GM19395 (cell line): ENCODE results near the gene PLK3.
"Not testable (repeated sequence)": the region's sequence is repeated elsewhere in the genome, so short reads cannot be mapped to it uniquely, and the experiment has no call there.

ENCODE experiments used
- ATAC-seq: cut with Tn5 transposase; IDR thresholded peaks from one replicate; pipeline ENCODE4 v1.9.1; 2021; ENCODE audit warnings: mild to moderate bottlenecking, moderate library complexity; ENCODE audit not compliant: unreplicated experiment

Gene PLK3

DNA sequence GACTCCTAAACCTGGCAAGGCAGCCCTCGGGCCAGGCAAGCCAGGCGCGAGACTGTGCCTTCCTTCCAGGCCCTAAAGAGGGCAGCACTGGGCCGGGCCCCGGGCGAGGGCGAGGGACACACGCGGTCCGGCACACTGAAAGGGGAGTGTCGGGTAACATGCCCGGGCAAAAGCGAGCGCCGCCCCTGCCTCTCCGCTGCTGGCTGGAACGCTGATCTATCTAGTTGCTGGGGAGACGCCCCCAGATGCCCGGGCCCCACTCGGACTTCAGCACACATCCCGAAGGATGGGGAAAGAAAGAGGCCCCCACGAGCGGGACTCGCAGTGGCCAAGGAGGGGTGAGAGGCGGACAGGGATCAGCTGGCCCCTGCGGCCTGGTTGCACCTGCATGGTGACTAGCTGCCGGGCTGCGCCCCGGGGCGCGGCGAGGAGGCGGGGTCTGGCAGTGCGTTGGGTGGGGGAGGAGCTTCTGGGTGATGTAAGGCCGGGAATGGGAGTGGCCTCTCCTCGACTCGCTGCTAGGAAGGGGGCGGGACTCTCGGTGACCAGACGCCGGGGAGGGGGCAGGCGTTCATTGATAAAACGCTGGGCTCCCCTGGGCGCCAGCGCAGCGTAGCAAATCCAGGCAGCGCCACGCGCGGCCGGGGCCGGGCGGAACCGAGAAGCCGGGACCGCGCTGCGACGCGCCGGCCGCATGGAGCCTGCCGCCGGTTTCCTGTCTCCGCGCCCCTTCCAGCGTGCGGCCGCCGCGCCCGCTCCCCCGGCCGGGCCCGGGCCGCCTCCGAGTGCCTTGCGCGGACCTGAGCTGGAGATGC is at the start of gene PLK3:
TSS of gene PLK3 (plus strand) at position 608 of the 815 bp plus-strand sequence. CDS start at position 695, 87 bp downstream.
- ATAC-seq = peak; percentile 91

DNA sequence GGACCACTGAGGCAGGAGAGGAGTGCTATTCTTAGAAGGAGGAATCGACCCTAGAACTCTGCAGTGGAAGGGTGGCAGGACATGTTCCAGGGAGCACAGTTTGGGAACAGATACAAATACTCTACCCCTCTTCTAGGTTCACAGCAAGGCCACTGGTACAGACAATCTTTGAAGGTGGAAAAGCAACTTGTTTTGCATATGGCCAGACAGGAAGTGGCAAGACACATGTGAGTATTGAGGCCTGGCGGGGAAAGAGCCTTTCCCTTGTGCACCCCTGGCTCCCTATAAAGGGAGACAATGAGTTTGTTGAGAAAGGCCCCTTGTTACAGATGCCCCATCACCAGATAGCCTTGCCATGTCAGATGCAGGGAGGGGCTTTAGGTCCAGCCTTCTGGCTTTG is 42.8 kb upstream of the PLK3 start:
- no peak for ATAC-seq

GRCh38 chr1:44759077-44759476 is 41.1 kb upstream of the PLK3 start:
- ATAC-seq = no peak

DNA sequence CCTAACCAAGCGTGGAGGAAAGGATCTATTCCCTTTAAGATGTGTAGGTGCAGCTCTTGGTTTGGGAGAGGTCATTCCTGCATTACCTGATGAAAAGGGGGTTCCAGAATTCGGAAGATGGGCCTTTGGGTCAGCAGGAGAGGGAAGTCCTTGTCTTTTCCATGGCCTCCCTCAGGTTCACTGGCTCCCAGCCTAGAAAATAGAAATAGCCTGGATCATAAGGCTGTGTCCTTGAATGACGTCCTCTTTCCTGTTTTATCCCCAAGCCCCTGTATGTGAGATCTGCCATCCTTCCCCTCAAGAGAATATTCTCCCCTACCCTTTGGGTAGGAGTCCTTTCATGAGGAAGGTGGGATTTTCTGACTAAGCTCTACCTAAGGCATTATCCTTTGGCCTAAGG is 39.3 kb upstream of the PLK3 start:
- no peak for ATAC-seq

- ATAC-seq = not testable (repeated sequence)
These were observed 33.8 kb upstream of the PLK3 start for GRCh38 chr1:44766421-44766820.

DNA sequence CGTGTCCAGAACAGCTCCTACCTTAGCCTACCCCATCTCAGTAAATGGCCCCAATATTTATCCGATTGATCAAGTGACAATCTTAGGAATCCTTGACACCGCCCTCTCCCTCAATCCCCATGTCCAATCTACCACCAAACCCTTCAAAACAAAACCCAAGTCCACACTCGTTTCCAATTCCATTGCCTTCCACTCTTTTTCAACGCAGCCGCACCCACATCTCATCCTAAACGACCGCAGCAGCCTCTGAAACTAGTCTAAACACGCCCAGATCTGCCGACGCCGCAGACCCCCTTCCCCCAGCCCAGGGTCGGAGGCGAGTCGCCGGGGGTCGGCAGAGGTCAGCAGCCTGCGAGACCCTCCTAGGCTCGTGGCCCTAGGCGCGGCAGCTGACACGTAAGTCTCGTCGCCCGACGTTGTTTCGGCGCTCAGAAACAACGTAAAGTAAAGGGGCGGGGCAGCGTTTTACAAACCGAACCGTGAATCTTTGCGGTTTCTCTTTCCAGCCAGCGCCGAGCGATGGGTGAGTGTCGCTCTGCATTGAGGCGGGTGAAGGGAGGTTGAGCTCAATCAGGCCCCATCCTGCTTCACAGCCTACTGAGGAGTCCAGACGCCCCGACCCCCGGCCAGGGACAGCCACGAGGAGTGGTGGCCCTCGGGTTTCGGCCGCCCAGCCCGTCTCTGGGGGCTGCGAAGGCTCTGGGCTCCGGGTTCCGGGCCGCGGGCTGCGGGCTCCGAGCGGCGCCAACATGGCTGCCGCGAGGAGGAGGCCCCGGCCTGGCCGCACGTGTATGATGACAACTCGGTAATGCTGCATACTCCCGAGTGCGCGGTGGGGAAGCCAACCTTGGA is 24.9 kb upstream of the PLK3 start, which contains the start of gene RPS8:
TSS of gene RPS8 (plus strand) at position 463 of the 852 bp plus-strand sequence. CDS start at position 520, 57 bp downstream.
- peak; percentile 86 for ATAC-seq

GRCh38 chr1:44775930-44776729 is 24.0 kb upstream of the PLK3 start:
- ATAC-seq = peak; percentile 18

GRCh38 chr1:44776730-44777068 is 23.5 kb upstream of the PLK3 start:
- no peak for ATAC-seq

DNA sequence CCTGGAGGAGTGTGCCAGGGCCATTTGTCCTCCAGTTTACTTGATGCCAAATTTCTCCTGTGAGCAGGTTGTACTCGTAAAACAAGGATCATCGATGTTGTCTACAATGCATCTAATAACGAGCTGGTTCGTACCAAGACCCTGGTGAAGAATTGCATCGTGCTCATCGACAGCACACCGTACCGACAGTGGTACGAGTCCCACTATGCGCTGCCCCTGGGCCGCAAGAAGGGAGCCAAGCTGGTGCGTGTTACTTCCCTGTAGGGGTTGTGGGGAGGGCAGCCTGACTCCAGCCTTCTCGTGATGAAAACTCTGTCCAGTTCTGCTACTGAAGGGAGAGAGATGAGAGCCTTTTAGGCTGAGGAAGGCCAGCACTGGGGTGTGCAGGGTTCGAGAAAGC is 22.6 kb upstream of the PLK3 start:
- ATAC-seq = no peak

DNA sequence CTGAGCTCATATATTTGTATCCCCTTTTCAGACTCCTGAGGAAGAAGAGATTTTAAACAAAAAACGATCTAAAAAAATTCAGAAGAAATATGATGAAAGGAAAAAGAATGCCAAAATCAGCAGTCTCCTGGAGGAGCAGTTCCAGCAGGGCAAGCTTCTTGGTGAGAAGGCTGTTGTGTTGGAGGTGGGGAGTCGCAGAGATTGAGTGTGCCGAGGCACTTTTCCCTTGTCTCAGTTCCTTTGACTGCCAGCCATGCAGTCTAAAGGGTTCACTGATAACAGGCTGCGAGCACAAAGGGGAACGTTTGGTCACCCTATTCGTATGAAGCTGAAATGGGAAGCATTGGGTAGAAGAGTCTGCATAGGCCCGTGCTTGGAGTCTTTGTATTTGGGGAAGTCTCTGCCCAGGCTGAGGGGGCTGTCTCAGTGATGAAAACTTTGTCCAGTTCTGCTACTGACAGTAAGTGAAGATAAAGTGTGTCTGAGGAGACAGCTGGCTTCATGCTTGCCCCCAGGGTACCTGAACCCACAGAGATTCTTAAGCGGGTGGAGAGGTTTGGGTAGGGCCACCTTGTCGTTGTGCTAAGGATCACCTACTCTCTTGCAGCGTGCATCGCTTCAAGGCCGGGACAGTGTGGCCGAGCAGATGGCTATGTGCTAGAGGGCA is 22.1 kb upstream of the PLK3 start:
- ATAC-seq = no peak

DNA sequence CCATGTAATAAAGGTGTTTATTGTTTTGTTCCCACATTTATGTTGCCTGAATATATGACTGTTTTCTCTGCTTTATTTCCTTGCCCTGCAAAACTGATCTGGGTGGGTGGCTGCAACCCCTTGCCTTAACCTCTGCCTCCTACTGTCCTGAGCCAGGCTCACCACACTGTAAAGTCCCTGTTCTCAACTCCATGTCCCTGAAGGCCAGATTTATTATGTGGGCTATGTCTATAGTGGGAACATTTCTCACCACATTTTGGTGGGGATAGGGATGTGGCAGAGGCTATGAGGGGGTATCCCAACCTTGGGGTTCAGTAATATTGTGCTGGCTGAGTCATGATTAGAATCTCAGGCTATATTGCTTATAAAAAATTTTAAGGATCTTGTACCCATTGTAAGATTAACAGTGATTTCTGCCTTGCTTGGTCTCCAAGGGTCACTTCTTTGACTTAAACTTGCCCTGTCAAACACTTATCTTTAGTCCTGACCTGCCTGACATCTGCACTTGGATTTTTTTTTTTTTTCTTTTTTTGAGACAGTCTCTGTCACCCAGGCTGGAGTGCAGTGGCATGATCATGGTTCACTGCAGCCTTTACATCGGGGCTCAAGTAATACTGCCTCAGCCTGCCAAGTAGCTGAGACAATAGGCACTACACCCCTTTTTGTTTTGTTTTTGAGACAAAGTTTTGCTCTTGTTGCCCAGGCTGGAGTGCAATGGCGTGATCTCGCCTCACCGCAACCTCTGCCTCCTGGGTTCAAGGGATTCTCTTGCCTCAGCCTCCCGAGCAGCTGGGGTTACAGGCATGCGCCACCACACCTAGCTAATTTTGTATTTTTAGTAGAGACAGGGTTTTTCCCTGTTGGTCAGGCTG is 21.2 kb upstream of the PLK3 start:
- ATAC-seq = no peak

DNA sequence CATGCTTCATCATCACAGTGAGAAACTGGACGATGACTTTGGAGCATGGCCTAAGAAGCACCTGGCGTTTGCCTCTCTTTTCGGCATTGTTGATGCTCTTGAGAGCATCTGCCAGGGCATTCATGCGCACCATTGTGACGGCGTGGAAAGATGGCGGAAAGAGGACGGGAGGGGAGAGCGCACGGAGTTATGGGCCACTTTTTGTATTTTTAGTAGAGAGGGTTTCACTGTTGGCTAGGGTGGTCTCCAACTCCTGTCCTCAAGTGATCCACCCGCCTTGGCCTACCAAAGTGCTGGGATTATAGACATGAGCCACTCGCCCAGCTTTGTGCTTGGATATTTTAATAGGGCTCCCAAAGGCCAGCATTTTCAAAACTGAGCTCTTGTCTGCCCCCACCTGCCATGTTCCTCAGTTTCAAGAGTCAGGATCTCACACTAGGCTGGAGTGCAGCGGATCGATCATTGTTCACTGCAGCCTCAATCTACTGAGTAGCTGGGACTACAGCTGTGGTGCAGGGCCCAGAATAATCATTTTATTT is 19.5 kb upstream of the PLK3 start:
- no peak for ATAC-seq

GRCh38 chr1:44783697-44784093 is 16.5 kb upstream of the PLK3 start:
- no peak for ATAC-seq

DNA sequence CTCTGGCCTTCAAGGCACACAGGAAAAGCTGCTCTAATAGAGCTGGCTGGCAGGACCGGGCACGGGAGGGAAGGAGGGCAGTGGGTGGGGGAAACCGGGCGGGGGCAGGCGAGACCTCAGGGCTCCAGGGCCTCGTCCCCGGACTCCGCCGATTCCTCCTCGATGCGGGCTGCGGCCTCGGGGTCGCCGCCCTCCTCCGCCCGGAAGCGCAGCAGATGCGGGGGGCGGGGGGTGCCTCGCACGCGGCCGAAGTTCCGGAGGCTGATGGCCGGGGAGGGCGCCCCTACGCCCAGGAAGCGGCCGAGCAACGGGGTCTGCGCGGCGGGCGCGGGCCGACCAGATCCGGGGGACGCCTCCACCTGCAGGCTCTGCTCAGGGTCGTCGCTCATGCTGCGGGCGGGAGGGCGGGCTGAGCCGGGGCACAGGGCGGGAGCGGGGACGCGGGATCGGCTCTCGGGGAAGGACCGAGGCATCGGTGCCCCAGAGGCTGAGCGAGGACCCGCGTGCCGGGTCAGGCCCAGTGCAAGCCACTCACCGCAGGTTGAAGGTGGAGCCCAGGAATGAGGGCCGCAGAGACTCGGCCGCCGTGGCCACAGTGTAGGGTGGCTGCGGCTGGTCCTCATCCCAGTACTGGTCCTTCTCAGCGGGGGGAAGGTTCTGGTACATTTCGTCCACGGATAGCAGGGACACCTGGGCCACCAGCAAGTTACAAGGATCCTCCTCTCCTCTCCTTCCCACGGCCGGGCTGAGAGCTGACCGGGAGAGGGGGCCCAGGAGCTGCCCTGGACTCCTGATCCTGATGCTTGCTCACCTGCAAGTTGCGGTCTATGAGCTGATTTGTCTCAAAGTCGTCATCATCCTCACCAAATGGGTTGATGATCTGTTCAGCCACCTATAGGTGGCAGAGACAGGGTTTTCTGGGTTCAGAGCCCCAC is 15.8 kb upstream of the PLK3 start:
- ATAC-seq = no peak

DNA sequence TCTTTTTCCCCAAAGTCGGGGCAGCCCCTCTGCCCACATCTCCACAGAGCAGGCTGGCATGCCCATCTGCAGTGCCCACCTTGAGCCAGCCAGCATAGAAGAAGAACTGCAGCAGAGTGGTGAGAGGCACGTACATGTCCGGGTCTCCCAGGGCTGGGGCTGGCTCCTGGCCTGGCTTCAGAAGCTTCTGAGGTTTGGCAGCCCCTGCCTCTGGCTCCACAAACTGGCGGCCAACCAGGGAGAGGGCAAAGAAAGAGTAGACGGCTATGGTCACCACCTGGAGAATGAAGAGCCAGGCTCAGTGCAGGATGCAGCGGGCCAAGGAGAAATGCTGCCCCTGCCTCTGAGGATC is 15.2 kb upstream of the PLK3 start:
- no peak for ATAC-seq

GRCh38 chr1:44785501-44786137 is 14.6 kb upstream of the PLK3 start:
- no peak for ATAC-seq

DNA sequence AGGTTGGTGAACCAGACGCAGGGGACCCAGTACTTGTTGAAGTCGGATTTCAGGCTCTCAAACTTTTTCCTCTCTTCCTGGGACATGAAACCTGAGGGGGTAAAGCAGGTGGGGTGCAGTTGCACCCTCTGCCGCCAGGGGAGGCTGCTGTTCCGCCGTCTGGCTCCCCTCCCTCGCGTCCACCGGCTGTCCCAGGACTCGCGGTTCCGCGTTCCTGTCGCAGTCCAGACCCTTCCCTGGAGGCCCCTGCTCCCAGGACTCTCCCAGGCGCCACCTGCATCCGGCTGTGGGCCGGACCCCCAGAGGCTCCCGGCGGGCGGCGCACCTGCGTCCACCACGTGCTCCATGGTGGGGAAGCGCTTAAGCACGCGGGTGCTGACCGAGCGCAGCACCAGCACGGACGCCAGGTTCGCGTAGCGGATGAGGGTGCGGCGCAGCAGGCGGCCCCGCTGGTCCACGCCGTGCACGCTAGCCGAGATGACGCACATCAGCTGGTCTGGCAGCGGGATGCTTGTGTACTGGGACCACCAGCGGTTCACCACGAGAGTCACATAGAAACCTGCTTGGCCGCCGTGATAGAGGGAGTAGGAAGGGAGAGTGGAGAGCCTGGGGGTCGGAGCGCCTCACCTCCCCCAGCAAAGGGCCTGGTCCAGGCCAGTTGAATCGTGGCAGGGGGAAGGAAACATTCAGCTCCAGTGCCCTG is 13.9 kb upstream of the PLK3 start:
- no peak for ATAC-seq
